Heart right ventricle (tissue), 16 donors: ENCODE results near the gene ZNF236. TPM values are rescaled to one million over a fixed set of nuclear protein-coding genes. Genes with fewer than 3 reads are reported as not detected.

ENCODE experiments used
- ATAC-seq, 8 donors: fragments of 200-7000 bp; cut with Tn5 transposase; one replicate each; pipeline ENCODE4 v1.9.1; 2020; ENCODE audit warnings: mild to moderate bottlenecking in 8 of 8, moderate library complexity in 8 of 8, moderate number of reproducible peaks in 1 of 8
- DNase-seq, 2 donors: peaks; one replicate each; pipeline ENCODE4 v3.0.0-alpha.2; 2020
- H3K27ac ChIP-seq, 10 donors: fragments of 200-600 bp; sonication (generic) in 2 of 10; one replicate each; pipeline versions ENCODE4 v1.5.0 to v1.8.0; 2020 to 2022; ENCODE audit warnings: mild to moderate bottlenecking in 3 of 10
- H3K27me3 ChIP-seq, 7 donors: fragments of 200-600 bp; one replicate each; pipeline ENCODE4 v1.8.0; 2021 to 2022; ENCODE audit warnings: mild to moderate bottlenecking in 2 of 7
- H3K36me3 ChIP-seq, 9 donors: fragments of 200-600 bp; sonication (generic) in 1 of 9; one replicate each; pipeline versions ENCODE4 v1.5.0 to v1.8.0; 2020 to 2022; ENCODE audit warnings: mild to moderate bottlenecking in 2 of 9
- H3K4me1 ChIP-seq, 9 donors: fragments of 200-600 bp; sonication (generic) in 1 of 9; one replicate each; pipeline versions ENCODE4 v1.5.0 to v1.8.0; 2020 to 2022; ENCODE audit warnings: mild to moderate bottlenecking in 4 of 9
- H3K4me3 ChIP-seq, 10 donors: fragments of 200-600 bp; sonication (generic) in 2 of 10; one replicate each; pipeline versions ENCODE4 v1.5.0 to v1.8.0; 2020 to 2022; ENCODE audit warnings: mild to moderate bottlenecking in 7 of 10, moderate library complexity in 2 of 10
- H3K9me3 ChIP-seq, 11 donors: fragments of 200-600 bp in 10 of 11; sonication (generic) in 2 of 11; one replicate each; pipeline versions ENCODE4 v1.5.0 to v1.8.0; 2013 to 2022; ENCODE audit warnings: mild to moderate bottlenecking in 2 of 11, control low read depth in 1 of 11, moderate library complexity in 1 of 11
- CTCF ChIP-seq, 9 donors: fragments of 200-600 bp; sonication (generic) in 2 of 9; IDR thresholded peaks; one replicate each; pipeline versions ENCODE4 v1.5.0 to v1.8.0; 2021 to 2022; ENCODE audit warnings: antibody characterized with exemption in 9 of 9, mild to moderate bottlenecking in 5 of 9, moderate library complexity in 1 of 9
- WGBS, 2 donors: extraction: QIAGEN DNeasy Blood & Tissue Kit; methylation state at CpG; one replicate each; pipeline ENCODE4 v1.1.7; 2013; ENCODE audit warnings: inconsistent platforms in 1 of 2; 5-methylcytosine and 5-hydroxymethylcytosine counted together
- intact Hi-C, 10 donors: fragments of 100-400 bp; cut with DNase I; formaldehyde crosslinking; loops; one replicate each; pipeline versions ENCODE4 v1.11.1 to v1.14.2; 2022
- polyA plus RNA-seq, 2 donors: library from polyadenylated mRNA; stranded (reverse); fragments of 200-250 nt; gene quantifications; one replicate each; pipeline ENCODE4 v1.2.3, GENCODE V29; 2013
- total RNA-seq, 10 donors: library from RNA; stranded (reverse); fragmentation: NEBNext Ultra II Directional in 3 of 10; extraction: Animal tissue kit (Norgen Biotek cat#: 25700) in 3 of 10; gene quantifications; one replicate each; pipeline versions ENCODE4 v1.2.1 to v1.2.4, GENCODE V29; 2021 to 2023
- donor health status: Arrhythmogenic right ventricular cardiomyopathy.
- donor health status: ischemic (EF 13 %, LVEDD 7.1; RV severe dilation, severe dysfunction).
- donor health status: healthy with polysubstance abuse.
- donor health status: DM: no; HTN: yes; CAD: no.
- donor health status: DM: no; HTN: no; CAD: no.
- donor health status: ischemic (EF 25% LVEDD 6.9; RV normal size, moderate dysfunction).
- donor health status: ischemic (EF 25% LVEDD 5.7; RV mildly dilated, moderate dysfunction).
- donor health status: healthy.
- donor health status: DM: yes; HTN: yes; CAD: no.
- donor health status: Ischemic cardiomyopathy.
- donor health status: ischemic (EF 35%, LVEDD 5.7; RV mildly dilated, moderate dysfunction).
- donor health status: nonischemic (EF 11% LVEDD 7.7; RV severe dilation, severe dysfunction).
- donor health status: DM: yes; HTN: yes; CAD: no.
- donor health status: PGD.
- donor health status: ischemic (EF 29% LVEDD 5.4; RV normal size, mild dysfunction).
- donor health status: nonischemic (EF 23%, LVEDD 6.1; RV moderate dilation, normal function).

The ZNF236 gene
- total and polyA plus RNA-seq, 12 donors: 0.75 to 14.9 (median 12.1) TPM

DNA sequence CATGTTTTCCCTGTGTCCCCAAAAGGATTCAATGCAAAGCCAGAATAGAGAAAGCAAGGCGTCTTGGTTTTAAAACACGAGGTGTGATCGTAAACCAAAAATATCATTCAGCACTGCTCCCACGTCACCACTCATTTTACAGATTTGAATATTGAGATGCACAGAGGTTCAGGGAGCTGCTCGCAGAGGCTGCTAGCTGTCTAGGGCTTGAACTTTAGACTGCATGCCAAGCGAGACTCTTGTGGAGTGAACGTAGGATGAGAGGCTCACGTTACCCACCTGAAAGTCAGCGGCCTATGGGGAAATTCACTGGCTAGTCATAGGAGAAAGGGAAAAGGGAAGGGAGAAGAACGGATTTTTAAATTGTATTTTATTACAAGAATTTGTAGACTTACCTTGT is 180.1 kb downstream of the ZNF236 start:
- no peaks in the 10 kb centered on the region for H3K9me3 ChIP-seq
- H3K27me3 ChIP-seq: no peaks in the 10 kb centered on the region
- intact Hi-C loops: loop anchor here in 7 of 10 donors (5.0 to 10.0 kb wide), 9 partner anchors 40 to 700 kb away; partner anchors contain the start of gene MBP (in 4 of the 7)
- DNase-seq: no peak
- WGBS, 2 donors: 87 to 89% methylated on average over 10 of the region's 10 CpGs
- no peak for ATAC-seq
- no peak overlapping the region for H3K27ac ChIP-seq
- peaks cover 0 to 45% (median 6%) of the 10 kb centered on the region in 9 donors for H3K4me1 ChIP-seq
- no peak for TF ChIP-seq CTCF (IDR thresholded peaks at IDR 0.05)
- no peaks in the 10 kb centered on the region for H3K36me3 ChIP-seq
- H3K4me3 ChIP-seq: no peak overlapping the region

DNA sequence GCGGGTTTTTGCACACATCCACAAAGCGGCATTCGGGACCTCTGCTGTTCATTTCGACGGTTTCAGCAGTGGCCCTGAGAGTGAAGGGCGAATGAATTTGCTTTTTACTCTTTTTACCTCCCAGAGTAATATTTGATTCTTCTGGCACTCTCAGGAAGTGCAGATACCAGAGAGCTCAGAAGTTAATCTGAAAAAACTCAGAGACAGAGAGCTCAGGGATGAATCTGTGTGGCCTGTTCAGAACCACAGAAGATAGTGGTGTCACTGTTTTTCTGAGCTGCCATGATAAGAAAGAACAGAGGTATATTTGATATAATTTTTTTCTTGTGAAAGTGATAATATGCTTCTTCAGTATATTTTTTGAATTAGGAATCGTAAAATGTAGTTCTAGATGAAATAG is 181.0 kb downstream of the ZNF236 start:
- ATAC-seq (no peak), DNase-seq (no peak)
- intact Hi-C loops: loop anchor here in 7 of 10 donors (5.0 to 10.0 kb wide), 9 partner anchors 39 to 699 kb away; partner anchors contain the start of gene MBP (in 4 of the 7)
- H3K4me3 ChIP-seq: no peak overlapping the region
- H3K36me3 ChIP-seq: no peaks in the 10 kb centered on the region
- peak overlapping the region in 1 of 10 donors; percentile 84 for H3K27ac ChIP-seq
- WGBS, 2 donors: 91 to 96% methylated on average over 7 of the region's 7 CpGs
- no peaks in the 10 kb centered on the region for H3K9me3 ChIP-seq
- peaks cover 0 to 3% (median 0%) of the 10 kb centered on the region in 7 donors for H3K27me3 ChIP-seq
- TF ChIP-seq CTCF (IDR thresholded peaks at IDR 0.05): no peak
- H3K4me1 ChIP-seq: peaks cover 0 to 50% (median 6%) of the 10 kb centered on the region in 9 donors

DNA sequence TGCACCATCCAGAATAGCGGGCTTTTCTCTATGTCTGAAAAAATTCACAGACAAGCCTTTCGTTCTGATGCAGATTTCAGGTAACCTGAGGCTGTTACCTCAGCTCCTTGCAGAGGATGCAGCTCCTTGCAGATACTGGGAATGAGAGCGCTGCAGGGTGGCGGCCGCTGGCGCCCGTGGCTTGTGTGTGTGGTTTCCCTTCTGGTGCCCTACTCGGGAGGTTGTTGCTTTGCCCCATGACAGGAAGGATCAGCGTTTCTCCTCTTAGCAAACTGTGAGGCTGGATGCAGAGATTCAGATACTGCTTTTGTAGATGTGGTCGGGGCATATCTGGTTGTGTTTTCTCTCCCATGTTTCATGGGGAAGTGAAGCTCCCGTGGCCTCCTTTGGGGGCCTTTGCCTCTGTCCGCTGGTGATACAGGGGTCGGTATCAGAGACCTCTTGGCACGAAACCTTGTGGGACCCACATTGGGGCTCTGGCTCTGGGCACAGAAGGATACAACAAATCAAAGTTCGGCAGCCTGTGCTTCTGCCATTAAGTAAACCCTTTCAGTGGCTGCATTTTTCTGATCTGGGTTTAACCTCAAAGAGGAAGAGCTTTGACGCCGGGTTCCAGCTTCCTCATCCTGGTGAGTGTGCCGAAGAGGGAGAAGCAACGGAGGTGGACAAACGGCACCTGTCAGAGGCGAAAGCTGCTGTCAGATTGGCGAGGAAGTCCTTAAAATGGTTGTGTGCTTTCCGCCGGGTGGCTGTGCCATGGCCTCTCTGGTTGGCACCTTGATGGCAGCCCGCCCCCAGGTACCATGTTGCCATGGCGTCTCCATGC is 182.4 kb downstream of the ZNF236 start:
- WGBS, 2 donors: 80 to 84% methylated on average over 26 of the region's 26 CpGs
- Histone ChIP-seq H3K27ac (peak overlapping the region in 5 of 10 donors; percentile 3 to 84 (median 35)), H3K9me3 (no peaks in the 10 kb centered on the region), H3K4me1 (peaks cover 0 to 50% (median 6%) of the 10 kb centered on the region in 9 donors), H3K4me3 (peak overlapping the region in 1 of 10 donors; percentile 33), H3K36me3 (no peaks in the 10 kb centered on the region), H3K27me3 (peaks cover 0 to 3% (median 0%) of the 10 kb centered on the region in 7 donors)
- no peak for DNase-seq
- no peak for TF ChIP-seq CTCF (IDR thresholded peaks at IDR 0.05)
- intact Hi-C loops: loop anchor here in 7 of 10 donors (5.0 to 10.0 kb wide), 9 partner anchors 38 to 698 kb away; partner anchors contain the start of gene MBP (in 4 of the 7)
- peak in 1 of 8 donors; percentile 18 for ATAC-seq

DNA sequence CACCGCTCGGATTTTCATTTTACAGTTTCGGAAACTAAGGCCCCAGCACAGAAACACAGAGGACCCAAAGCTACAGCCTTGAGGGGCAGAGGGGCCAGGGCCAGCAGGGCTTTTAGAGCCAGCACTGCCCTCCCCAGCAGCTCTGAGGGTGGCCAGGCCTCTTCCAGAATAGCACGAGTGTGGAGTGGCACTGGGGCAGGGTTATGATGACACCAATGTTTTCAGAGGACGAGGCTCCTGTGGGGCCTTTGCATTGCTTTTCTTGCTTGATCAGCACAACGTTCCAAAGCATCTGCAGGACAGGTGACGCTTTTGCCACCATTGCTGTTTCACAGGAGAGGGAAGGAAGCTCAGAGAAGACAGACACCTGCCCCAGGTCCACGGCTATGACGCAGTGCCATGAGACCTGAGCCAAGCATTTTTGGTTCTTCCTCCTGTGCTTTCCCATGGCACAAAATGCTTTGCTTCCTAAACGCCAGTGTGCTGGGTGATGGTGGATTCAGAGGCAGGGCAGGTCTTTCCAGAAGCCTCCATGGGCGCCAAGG is 183.4 kb downstream of the ZNF236 start:
- Histone ChIP-seq H3K4me3 (no peak overlapping the region), H3K27me3 (peaks cover 0 to 3% (median 0%) of the 10 kb centered on the region in 7 donors), H3K4me1 (peaks cover 0 to 47% (median 2%) of the 10 kb centered on the region in 9 donors), H3K27ac (peak overlapping the region in 5 of 10 donors; percentile 19 to 84 (median 44)), H3K9me3 (no peaks in the 10 kb centered on the region), H3K36me3 (no peaks in the 10 kb centered on the region)
- no peak for TF ChIP-seq CTCF (IDR thresholded peaks at IDR 0.05)
- no peak for DNase-seq
- WGBS, 2 donors: 85 to 89% methylated on average over 11 of the region's 11 CpGs
- intact Hi-C loops: loop anchor here in 7 of 10 donors (5.0 to 10.0 kb wide), 6 partner anchors 47 to 649 kb away; partner anchors contain the start of gene MBP (in 4 of the 7)
- no peak for ATAC-seq
